Keratinocyte (primary cell): ENCODE measurements around the gene ROR1. TPM values are rescaled to one million over a fixed set of nuclear protein-coding genes. Genes with fewer than 3 reads are reported as not detected.

Source experiments
- DNase-seq: peaks from one replicate; pipeline ENCODE4 v3.0.0-alpha.2; 2011; ENCODE audit warnings: low read depth, missing footprints, low spot score
- FAIRE-seq: peaks from 2 replicates; lab custom pipeline; 2011; peaks lifted over from hg19 to GRCh38; lab: Jason Lieb, UNC
- H2AFZ ChIP-seq: 2 replicates; pipeline ENCODE4 v1.6.0; 2012; ENCODE audit warnings: low read length, control low read depth, inconsistent platforms; ENCODE audit not compliant: control insufficient read depth
- H3K27ac ChIP-seq: 2 replicates; pipeline ENCODE4 v1.5.1; 2011; ENCODE audit warnings: low read length; ENCODE audit not compliant: control insufficient read depth, insufficient read depth
- H3K27me3 ChIP-seq: 3 replicates; pipeline ENCODE4 v1.6.0; 2011; ENCODE audit warnings: low read length; ENCODE audit not compliant: control insufficient read depth, insufficient read depth; ENCODE audit errors: extremely low read depth
- H3K36me3 ChIP-seq, 2 experiments: 2 replicates in 1 of 2; 3 replicates in 1 of 2; pipeline ENCODE4 v1.5.1; 2011; ENCODE audit warnings: low read length in 2 of 2, mild to moderate bottlenecking in 1 of 2; ENCODE audit not compliant: control insufficient read depth in 2 of 2, insufficient read depth in 2 of 2; ENCODE audit errors: extremely low read depth in 1 of 2
- H3K4me1 ChIP-seq: 3 replicates; pipeline ENCODE4 v1.5.1; 2011; ENCODE audit warnings: low read length; ENCODE audit not compliant: control insufficient read depth, insufficient read depth; ENCODE audit errors: extremely low read depth
- H3K4me2 ChIP-seq: 3 replicates; pipeline ENCODE4 v1.6.0; 2011; ENCODE audit warnings: low read depth, low read length; ENCODE audit not compliant: control insufficient read depth, insufficient read depth; ENCODE audit errors: extremely low read depth
- H3K4me3 ChIP-seq, 3 experiments: fragments of 200-600 bp in 1 of 3; sonication (generic) in 1 of 3; 2 replicates in 2 of 3; 3 replicates in 1 of 3; pipeline ENCODE4 v1.5.1; 2011 to 2016; ENCODE audit warnings: low read length in 3 of 3, mild to moderate bottlenecking in 3 of 3, control low read depth in 2 of 3, inconsistent platforms in 1 of 3, low read depth in 1 of 3, mixed read lengths in 1 of 3, mixed run types in 1 of 3, moderate library complexity in 1 of 3; ENCODE audit not compliant: control insufficient read depth in 2 of 3, insufficient read depth in 2 of 3; ENCODE audit errors: extremely low read depth in 1 of 3
- H3K79me2 ChIP-seq: 2 replicates; pipeline ENCODE4 v1.6.0; 2012; ENCODE audit warnings: low read length; ENCODE audit not compliant: control insufficient read depth, insufficient read depth
- H3K9ac ChIP-seq: 3 replicates; pipeline ENCODE4 v1.6.0; 2011; ENCODE audit warnings: low read length; ENCODE audit not compliant: control insufficient read depth, insufficient read depth; ENCODE audit errors: extremely low read depth
- H3K9me1 ChIP-seq: 3 replicates; pipeline ENCODE4 v1.6.0; 2011; ENCODE audit warnings: low read length; ENCODE audit not compliant: control insufficient read depth, insufficient read depth; ENCODE audit errors: extremely low read depth
- H3K9me3 ChIP-seq: 2 replicates; pipeline ENCODE4 v1.5.1; 2012; ENCODE audit warnings: low read depth, low read length; ENCODE audit not compliant: control insufficient read depth
- H4K20me1 ChIP-seq: 3 replicates; pipeline ENCODE4 v1.6.0; 2011; ENCODE audit warnings: low read length; ENCODE audit not compliant: control insufficient read depth, insufficient read depth; ENCODE audit errors: extremely low read depth
- EZH2 ChIP-seq: IDR thresholded peaks from one replicate; pipeline ENCODE4 v1.6.1; 2012; ENCODE audit warnings: inconsistent platforms, mild to moderate bottlenecking, low read length, moderate library complexity
- dilution Hi-C: fragments of 300-500 bp; cut with MboI; formaldehyde crosslinking; loops from one replicate; pipeline ENCODE4 v1.7.0; 2020; ENCODE audit warnings: low sequenced_read_pairs; ENCODE audit not compliant: extremely low pct_ligation_motif_present
- polyA plus RNA-seq, 5 experiments: library from polyadenylated mRNA; depleted of rRNA in 3 of 5; stranded (reverse) in 3 of 5; stranded (forward) in 1 of 5; unstranded in 1 of 5; fragments of >200 nt; gene quantifications; 1 replicate in 1 of 5; 2 replicates in 3 of 5; 3 replicates in 1 of 5; pipeline versions ENCODE4 v1.2.1 to v1.2.3, GENCODE V29; 2011 to 2012; ENCODE audit warnings: missing spikeins in 2 of 5, low read depth in 1 of 5, low replicate concordance in 1 of 5
- TF ChIP-seq, protein P1 (sequence below), 3 experiments: IDR thresholded peaks in 1 of 3; conservative IDR thresholded peaks in 1 of 3; optimal IDR thresholded peaks in 1 of 3; 2 replicates in 2 of 3; 3 replicates in 1 of 3; pipeline versions ENCODE3 to v1.5.1; 2011; ENCODE audit warnings: low read length in 3 of 3, mild to moderate bottlenecking in 3 of 3, moderate library complexity in 2 of 3, control low read depth in 1 of 3, inconsistent platforms in 1 of 3; ENCODE audit not compliant: insufficient read depth in 2 of 3; ENCODE audit errors: extremely low read depth in 1 of 3

The ROR1 gene
- polyA plus RNA-seq, 1 donor (not counting 4 experiments of a cell fraction or from before 2014, with no cell fraction given), result 9.2 TPM

GRCh38 chr1:64061430-64062104, 287.8 kb downstream of the ROR1 start:
- dilution Hi-C loops, result no loop called here
- no peak overlapping the region for H3K4me2 ChIP-seq
- H3K9me3 ChIP-seq, result no peaks in the 10 kb centered on the region
- no peak for TF ChIP-seq EZH2
- TF ChIP-seq, protein P1, sequence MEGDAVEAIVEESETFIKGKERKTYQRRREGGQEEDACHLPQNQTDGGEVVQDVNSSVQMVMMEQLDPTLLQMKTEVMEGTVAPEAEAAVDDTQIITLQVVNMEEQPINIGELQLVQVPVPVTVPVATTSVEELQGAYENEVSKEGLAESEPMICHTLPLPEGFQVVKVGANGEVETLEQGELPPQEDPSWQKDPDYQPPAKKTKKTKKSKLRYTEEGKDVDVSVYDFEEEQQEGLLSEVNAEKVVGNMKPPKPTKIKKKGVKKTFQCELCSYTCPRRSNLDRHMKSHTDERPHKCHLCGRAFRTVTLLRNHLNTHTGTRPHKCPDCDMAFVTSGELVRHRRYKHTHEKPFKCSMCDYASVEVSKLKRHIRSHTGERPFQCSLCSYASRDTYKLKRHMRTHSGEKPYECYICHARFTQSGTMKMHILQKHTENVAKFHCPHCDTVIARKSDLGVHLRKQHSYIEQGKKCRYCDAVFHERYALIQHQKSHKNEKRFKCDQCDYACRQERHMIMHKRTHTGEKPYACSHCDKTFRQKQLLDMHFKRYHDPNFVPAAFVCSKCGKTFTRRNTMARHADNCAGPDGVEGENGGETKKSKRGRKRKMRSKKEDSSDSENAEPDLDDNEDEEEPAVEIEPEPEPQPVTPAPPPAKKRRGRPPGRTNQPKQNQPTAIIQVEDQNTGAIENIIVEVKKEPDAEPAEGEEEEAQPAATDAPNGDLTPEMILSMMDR (optimal IDR thresholded peaks at IDR 0.05 in 1 of 3, IDR thresholded peaks at IDR 0.05 in 1 of 3, conservative IDR thresholded peaks at IDR 0.05 in 1 of 3; ENCODE audit: extremely low read depth in 1 of 3, insufficient read depth in 2 of 3, low read length in 3 of 3), result no peak
- peak overlapping the region; percentile 44 for H3K27ac ChIP-seq
- H4K20me1 ChIP-seq, result no peaks in the 10 kb centered on the region
- H3K79me2 ChIP-seq, result no peaks in the 10 kb centered on the region
- H3K9ac ChIP-seq, result no peak overlapping the region
- H3K9me1 ChIP-seq, result no peaks in the 10 kb centered on the region
- peak; percentile 9 for FAIRE-seq
- H2AFZ ChIP-seq, result no peak overlapping the region
- no peaks in the 10 kb centered on the region for H3K36me3 ChIP-seq
- H3K27me3 ChIP-seq, result no peaks in the 10 kb centered on the region
- peaks cover 37% of the 10 kb centered on the region for H3K4me1 ChIP-seq
- no peak overlapping the region for H3K4me3 ChIP-seq
- no peak for DNase-seq

DNA sequence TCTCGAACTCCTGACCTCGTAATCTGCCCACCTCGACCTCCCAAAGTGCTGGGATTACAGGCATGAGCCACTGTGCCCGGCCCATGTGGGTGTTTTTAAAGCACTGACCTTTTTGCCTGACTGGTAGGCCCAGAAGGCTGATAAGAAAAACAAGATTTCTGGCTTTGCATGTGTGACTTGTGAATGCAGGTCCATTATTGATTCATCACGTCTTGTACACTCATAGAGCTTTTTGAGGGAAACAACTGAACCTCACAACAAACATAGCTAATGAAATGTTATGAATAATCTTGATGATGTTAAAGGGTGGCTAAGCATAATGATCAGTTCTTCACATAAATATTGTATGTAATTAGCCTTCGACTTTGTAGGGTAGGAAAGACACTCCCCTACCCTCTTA, 288.7 kb downstream of the ROR1 start:
- Histone ChIP-seq H3K9me1 (no peaks in the 10 kb centered on the region), H3K9ac (peak overlapping the region; percentile 31), H3K4me1 (peaks cover 37% of the 10 kb centered on the region), H3K27me3 (no peaks in the 10 kb centered on the region), H4K20me1 (no peaks in the 10 kb centered on the region), H3K4me2 (no peak overlapping the region), H3K79me2 (no peaks in the 10 kb centered on the region), H3K27ac (peak overlapping the region; percentile 70), H3K4me3 (no peak overlapping the region), H3K36me3 (no peaks in the 10 kb centered on the region), H2AFZ (no peak overlapping the region), H3K9me3 (no peaks in the 10 kb centered on the region)
- TF ChIP-seq EZH2, result no peak
- TF ChIP-seq, protein P1 (optimal IDR thresholded peaks at IDR 0.05 in 1 of 3, IDR thresholded peaks at IDR 0.05 in 1 of 3, conservative IDR thresholded peaks at IDR 0.05 in 1 of 3; ENCODE audit: extremely low read depth in 1 of 3, insufficient read depth in 2 of 3, low read length in 3 of 3), result no peak
- dilution Hi-C loops, result no loop called here
- DNase-seq, result no peak
- FAIRE-seq, result no peak
